ENCODE results near the gene STOX1.
"Not testable (repeated sequence)": the region's sequence is repeated elsewhere in the genome, so short reads cannot be mapped to it uniquely, and the experiment has no call there.

Gene STOX1

GRCh38 chr10:68831961-68832455 lies 4.7 kb downstream of the STOX1 start:
- Histone ChIP-seq H3K79me2 (ENCODE audit: insufficient read depth, low read length) (no peaks in the 10 kb centered on the region), H3K9me3 (ENCODE audit: insufficient read depth, low read length) (no peaks in the 10 kb centered on the region), H3K27ac (ENCODE audit: low read depth, low read length) (no peak overlapping the region), H4K20me1 (ENCODE audit: low read depth, low read length) (no peaks in the 10 kb centered on the region), H2AFZ (ENCODE audit: low read depth, low read length, severe bottlenecking) (no peak overlapping the region), H3K27me3 (ENCODE audit: low read length) (no peaks in the 10 kb centered on the region), H3K36me3 (ENCODE audit: low read length) (no peaks in the 10 kb centered on the region), H3K9ac (ENCODE audit: low read length) (no peak overlapping the region), H3F3A (ENCODE audit: insufficient read depth) (no peaks in the 10 kb centered on the region; the same call in 1 of the 2 replicates), H3K4me2 (ENCODE audit: low read depth, low read length, poor library complexity, severe bottlenecking) (no peak overlapping the region), H3K9me2 (replicated peaks; ENCODE audit: insufficient read depth, low read length) (no peaks in the 10 kb centered on the region), H3K4me3 (ENCODE audit: insufficient read depth, low read length, poor library complexity, severe bottlenecking) (no peak overlapping the region)
- TF ChIP-seq EZH2phosphoT487 (conservative IDR thresholded peaks at IDR 0.05; ENCODE audit: low read length) (no peak), CTCF (IDR thresholded peaks at IDR 0.05; ENCODE audit: insufficient read depth, low read length, poor library complexity, severe bottlenecking) (no peak)

DNA sequence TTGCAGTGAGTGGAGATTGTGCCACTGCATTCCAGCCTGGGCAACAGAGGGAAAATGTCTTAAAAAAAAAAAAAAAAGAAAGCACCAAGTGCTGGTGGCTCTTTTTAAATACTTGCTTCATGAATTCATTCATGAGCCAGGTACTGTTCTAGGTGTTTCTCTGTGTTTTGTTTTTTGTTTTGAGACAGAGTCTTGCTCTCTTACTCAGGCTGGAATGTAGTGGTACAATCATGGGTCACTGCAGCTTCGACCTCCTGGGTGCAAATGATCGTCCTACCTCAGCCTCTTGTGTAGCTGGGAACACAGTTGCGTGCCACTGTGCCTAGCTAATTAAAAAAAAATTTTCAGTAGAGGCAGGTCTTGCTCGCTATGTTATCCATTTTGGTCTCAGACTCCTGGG lies 5.3 kb downstream of the STOX1 start:
- no peak overlapping the region for H3K9ac ChIP-seq (ENCODE audit: low read length)
- no peaks in the 10 kb centered on the region for H3K79me2 ChIP-seq (ENCODE audit: insufficient read depth, low read length)
- H4K20me1 ChIP-seq (ENCODE audit: low read depth, low read length): no peaks in the 10 kb centered on the region
- H3K27me3 ChIP-seq (ENCODE audit: low read length): no peaks in the 10 kb centered on the region
- H3F3A ChIP-seq (ENCODE audit: insufficient read depth): no peaks in the 10 kb centered on the region; the same call in 1 of the 2 replicates
- no peak overlapping the region for H3K27ac ChIP-seq (ENCODE audit: low read depth, low read length)
- H2AFZ ChIP-seq (ENCODE audit: low read depth, low read length, severe bottlenecking): no peak overlapping the region
- no peak overlapping the region for H3K4me2 ChIP-seq (ENCODE audit: low read depth, low read length, poor library complexity, severe bottlenecking)
- H3K9me2 ChIP-seq (replicated peaks; ENCODE audit: insufficient read depth, low read length): no peaks in the 10 kb centered on the region
- H3K36me3 ChIP-seq (ENCODE audit: low read length): no peaks in the 10 kb centered on the region
- TF ChIP-seq EZH2phosphoT487 (conservative IDR thresholded peaks at IDR 0.05; ENCODE audit: low read length): no peak
- no peak for TF ChIP-seq CTCF (IDR thresholded peaks at IDR 0.05; ENCODE audit: insufficient read depth, low read length, poor library complexity, severe bottlenecking)
- H3K9me3 ChIP-seq (ENCODE audit: insufficient read depth, low read length): no peaks in the 10 kb centered on the region
- H3K4me3 ChIP-seq (ENCODE audit: insufficient read depth, low read length, poor library complexity, severe bottlenecking): no peak overlapping the region

GRCh38 chr10:68837626-68838322 lies 10.4 kb downstream of the STOX1 start:
- H3K27ac ChIP-seq (ENCODE audit: low read depth, low read length): no peak overlapping the region
- no peak overlapping the region for H3K4me3 ChIP-seq (ENCODE audit: insufficient read depth, low read length, poor library complexity, severe bottlenecking)
- H3K4me2 ChIP-seq (ENCODE audit: low read depth, low read length, poor library complexity, severe bottlenecking): no peak overlapping the region
- no peaks in the 10 kb centered on the region for H3K36me3 ChIP-seq (ENCODE audit: low read length)
- no peaks in the 10 kb centered on the region for H3F3A ChIP-seq (ENCODE audit: insufficient read depth)
- no peaks in the 10 kb centered on the region for H3K9me3 ChIP-seq (ENCODE audit: insufficient read depth, low read length)
- no peak overlapping the region for H2AFZ ChIP-seq (ENCODE audit: low read depth, low read length, severe bottlenecking)
- TF ChIP-seq EZH2phosphoT487 (conservative IDR thresholded peaks at IDR 0.05; ENCODE audit: low read length) (no peak), CTCF (IDR thresholded peaks at IDR 0.05; ENCODE audit: insufficient read depth, low read length, poor library complexity, severe bottlenecking) (no peak)
- no peak overlapping the region for H3K9ac ChIP-seq (ENCODE audit: low read length)
- no peaks in the 10 kb centered on the region for H3K79me2 ChIP-seq (ENCODE audit: insufficient read depth, low read length)
- no peaks in the 10 kb centered on the region for H3K27me3 ChIP-seq (ENCODE audit: low read length)
- no peaks in the 10 kb centered on the region for H3K9me2 ChIP-seq (replicated peaks; ENCODE audit: insufficient read depth, low read length)
- H4K20me1 ChIP-seq (ENCODE audit: low read depth, low read length): no peaks in the 10 kb centered on the region

GRCh38 chr10:68840650-68841049 lies 13.3 kb downstream of the STOX1 start:
- not testable (repeated sequence) for H3K9ac ChIP-seq (ENCODE audit: low read length); H3K36me3 ChIP-seq (ENCODE audit: low read length); H3K79me2 ChIP-seq (ENCODE audit: insufficient read depth, low read length); H3K9me2 ChIP-seq (replicated peaks; ENCODE audit: insufficient read depth, low read length); H3K4me2 ChIP-seq (ENCODE audit: low read depth, low read length, poor library complexity, severe bottlenecking); H3K27ac ChIP-seq (ENCODE audit: low read depth, low read length); H3F3A ChIP-seq (ENCODE audit: insufficient read depth); H3K27me3 ChIP-seq (ENCODE audit: low read length); H3K9me3 ChIP-seq (ENCODE audit: insufficient read depth, low read length); H3K4me3 ChIP-seq (ENCODE audit: insufficient read depth, low read length, poor library complexity, severe bottlenecking); H4K20me1 ChIP-seq (ENCODE audit: low read depth, low read length); H2AFZ ChIP-seq (ENCODE audit: low read depth, low read length, severe bottlenecking)

Data from SU-DHL-6 (cell line).